ENCODE results near the gene SIGLEC8. TPM values are rescaled to one million over a fixed set of nuclear protein-coding genes. Genes with fewer than 3 reads are reported as not detected.

SIGLEC8 gene
- total and polyA plus RNA-seq, 9 of the 15 experiments (the other 6 are each of a cell fraction or from before 2014, with no cell fraction given), result 0.04 to 0.65 (median 0.39) TPM

DNA sequence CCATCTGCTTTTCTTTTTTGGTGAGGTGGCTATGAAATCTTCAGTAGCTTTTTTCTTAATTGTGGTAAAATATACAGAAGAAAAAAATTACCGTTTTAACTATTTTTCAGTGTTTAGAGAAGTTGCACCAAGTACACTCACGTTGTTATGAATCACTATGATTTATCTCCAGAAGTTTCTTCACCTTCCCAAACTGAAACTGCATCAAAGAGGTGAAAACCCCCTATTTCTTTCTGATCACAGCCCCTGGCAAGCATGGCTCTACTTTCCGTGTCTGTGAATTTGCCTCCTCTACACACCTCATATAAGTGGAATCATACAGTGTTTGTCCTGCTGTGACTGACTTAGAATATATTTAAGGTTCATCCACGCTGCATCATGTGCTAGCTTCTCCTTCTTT is 25.2 kb downstream of the SIGLEC8 start (continued):
- TF ChIP-seq SMAD4 (CRISPR knock-in tag; conservative IDR thresholded peaks at IDR 0.05), result no peak
- TF ChIP-seq CXXC5 (CRISPR knock-in tag; IDR thresholded peaks at IDR 0.05), result no peak
- no peak for TF ChIP-seq NFIC (IDR thresholded peaks at IDR 0.05)
- TF ChIP-seq, protein P1, sequence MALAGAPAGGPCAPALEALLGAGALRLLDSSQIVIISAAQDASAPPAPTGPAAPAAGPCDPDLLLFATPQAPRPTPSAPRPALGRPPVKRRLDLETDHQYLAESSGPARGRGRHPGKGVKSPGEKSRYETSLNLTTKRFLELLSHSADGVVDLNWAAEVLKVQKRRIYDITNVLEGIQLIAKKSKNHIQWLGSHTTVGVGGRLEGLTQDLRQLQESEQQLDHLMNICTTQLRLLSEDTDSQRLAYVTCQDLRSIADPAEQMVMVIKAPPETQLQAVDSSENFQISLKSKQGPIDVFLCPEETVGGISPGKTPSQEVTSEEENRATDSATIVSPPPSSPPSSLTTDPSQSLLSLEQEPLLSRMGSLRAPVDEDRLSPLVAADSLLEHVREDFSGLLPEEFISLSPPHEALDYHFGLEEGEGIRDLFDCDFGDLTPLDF (CRISPR knock-in tag; IDR thresholded peaks at IDR 0.05), result no peak
- TF ChIP-seq ZBTB7A (IDR thresholded peaks at IDR 0.05; ENCODE audit: borderline replicate concordance, control insufficient read depth, low read depth, low read length), result no peak
- TF ChIP-seq CAMTA2 (CRISPR knock-in tag; conservative IDR thresholded peaks at IDR 0.05), result no peak
- TF ChIP-seq, protein P2, sequence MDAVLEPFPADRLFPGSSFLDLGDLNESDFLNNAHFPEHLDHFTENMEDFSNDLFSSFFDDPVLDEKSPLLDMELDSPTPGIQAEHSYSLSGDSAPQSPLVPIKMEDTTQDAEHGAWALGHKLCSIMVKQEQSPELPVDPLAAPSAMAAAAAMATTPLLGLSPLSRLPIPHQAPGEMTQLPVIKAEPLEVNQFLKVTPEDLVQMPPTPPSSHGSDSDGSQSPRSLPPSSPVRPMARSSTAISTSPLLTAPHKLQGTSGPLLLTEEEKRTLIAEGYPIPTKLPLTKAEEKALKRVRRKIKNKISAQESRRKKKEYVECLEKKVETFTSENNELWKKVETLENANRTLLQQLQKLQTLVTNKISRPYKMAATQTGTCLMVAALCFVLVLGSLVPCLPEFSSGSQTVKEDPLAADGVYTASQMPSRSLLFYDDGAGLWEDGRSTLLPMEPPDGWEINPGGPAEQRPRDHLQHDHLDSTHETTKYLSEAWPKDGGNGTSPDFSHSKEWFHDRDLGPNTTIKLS (IDR thresholded peaks at IDR 0.05; ENCODE audit: borderline replicate concordance, low read depth), result no peak
- TF ChIP-seq, protein P3, sequence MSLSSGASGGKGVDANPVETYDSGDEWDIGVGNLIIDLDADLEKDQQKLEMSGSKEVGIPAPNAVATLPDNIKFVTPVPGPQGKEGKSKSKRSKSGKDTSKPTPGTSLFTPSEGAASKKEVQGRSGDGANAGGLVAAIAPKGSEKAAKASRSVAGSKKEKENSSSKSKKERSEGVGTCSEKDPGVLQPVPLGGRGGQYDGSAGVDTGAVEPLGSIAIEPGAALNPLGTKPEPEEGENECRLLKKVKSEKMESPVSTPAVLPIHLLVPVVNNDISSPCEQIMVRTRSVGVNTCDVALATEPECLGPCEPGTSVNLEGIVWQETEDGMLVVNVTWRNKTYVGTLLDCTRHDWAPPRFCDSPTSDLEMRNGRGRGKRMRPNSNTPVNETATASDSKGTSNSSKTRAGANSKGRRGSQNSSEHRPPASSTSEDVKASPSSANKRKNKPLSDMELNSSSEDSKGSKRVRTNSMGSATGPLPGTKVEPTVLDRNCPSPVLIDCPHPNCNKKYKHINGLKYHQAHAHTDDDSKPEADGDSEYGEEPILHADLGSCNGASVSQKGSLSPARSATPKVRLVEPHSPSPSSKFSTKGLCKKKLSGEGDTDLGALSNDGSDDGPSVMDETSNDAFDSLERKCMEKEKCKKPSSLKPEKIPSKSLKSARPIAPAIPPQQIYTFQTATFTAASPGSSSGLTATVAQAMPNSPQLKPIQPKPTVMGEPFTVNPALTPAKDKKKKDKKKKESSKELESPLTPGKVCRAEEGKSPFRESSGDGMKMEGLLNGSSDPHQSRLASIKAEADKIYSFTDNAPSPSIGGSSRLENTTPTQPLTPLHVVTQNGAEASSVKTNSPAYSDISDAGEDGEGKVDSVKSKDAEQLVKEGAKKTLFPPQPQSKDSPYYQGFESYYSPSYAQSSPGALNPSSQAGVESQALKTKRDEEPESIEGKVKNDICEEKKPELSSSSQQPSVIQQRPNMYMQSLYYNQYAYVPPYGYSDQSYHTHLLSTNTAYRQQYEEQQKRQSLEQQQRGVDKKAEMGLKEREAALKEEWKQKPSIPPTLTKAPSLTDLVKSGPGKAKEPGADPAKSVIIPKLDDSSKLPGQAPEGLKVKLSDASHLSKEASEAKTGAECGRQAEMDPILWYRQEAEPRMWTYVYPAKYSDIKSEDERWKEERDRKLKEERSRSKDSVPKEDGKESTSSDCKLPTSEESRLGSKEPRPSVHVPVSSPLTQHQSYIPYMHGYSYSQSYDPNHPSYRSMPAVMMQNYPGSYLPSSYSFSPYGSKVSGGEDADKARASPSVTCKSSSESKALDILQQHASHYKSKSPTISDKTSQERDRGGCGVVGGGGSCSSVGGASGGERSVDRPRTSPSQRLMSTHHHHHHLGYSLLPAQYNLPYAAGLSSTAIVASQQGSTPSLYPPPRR (CRISPR knock-in tag; IDR thresholded peaks at IDR 0.05; ENCODE audit: borderline replicate concordance), result no peak

Data from K562 (cell line).